Astrocyte of the cerebellum (primary cell): ENCODE data around the gene PEX3.

Source experiments
- DNase-seq: peaks from one replicate; pipeline ENCODE4 v3.0.0-alpha.2; 2011; ENCODE audit warnings: low read depth
- H3K4me3 ChIP-seq: 2 replicates; pipeline ENCODE4 v1.5.1; 2011; ENCODE audit warnings: mild to moderate bottlenecking, low read depth, low read length, moderate library complexity
- in situ Hi-C: cut with HindIII; loops from 2 replicates; pipeline ENCODE4 v1.10.0; 2017; ENCODE audit warnings: low sequenced_read_pairs
- TF ChIP-seq, protein P1 (sequence below): IDR thresholded peaks from 2 replicates; pipeline ENCODE4 v1.5.1; 2012; ENCODE audit warnings: low read length, low read depth, moderate library complexity, mild to moderate bottlenecking; ENCODE audit errors: missing control alignments

The PEX3 gene

DNA sequence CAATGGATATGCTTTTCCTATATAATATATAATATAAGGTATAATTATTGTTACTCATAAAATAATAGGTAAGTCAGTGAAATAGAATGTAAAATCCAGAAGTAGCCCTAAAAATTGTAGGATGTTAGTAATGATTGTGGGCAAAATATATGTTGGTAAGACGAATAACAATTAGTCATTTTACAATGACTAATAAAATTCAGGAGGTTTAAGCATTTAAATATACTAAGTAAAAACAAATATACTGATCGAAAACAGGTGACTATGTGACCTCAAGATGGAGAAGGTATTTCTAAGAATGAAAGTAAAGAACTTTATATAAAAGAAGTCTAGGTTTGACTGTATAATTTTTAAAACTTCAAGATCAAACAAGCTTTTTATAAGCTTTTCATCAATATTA lies 32.0 kb downstream of the PEX3 start:
- TF ChIP-seq, protein P1, sequence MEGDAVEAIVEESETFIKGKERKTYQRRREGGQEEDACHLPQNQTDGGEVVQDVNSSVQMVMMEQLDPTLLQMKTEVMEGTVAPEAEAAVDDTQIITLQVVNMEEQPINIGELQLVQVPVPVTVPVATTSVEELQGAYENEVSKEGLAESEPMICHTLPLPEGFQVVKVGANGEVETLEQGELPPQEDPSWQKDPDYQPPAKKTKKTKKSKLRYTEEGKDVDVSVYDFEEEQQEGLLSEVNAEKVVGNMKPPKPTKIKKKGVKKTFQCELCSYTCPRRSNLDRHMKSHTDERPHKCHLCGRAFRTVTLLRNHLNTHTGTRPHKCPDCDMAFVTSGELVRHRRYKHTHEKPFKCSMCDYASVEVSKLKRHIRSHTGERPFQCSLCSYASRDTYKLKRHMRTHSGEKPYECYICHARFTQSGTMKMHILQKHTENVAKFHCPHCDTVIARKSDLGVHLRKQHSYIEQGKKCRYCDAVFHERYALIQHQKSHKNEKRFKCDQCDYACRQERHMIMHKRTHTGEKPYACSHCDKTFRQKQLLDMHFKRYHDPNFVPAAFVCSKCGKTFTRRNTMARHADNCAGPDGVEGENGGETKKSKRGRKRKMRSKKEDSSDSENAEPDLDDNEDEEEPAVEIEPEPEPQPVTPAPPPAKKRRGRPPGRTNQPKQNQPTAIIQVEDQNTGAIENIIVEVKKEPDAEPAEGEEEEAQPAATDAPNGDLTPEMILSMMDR: no peak
- in situ Hi-C loops: no loop called here
- H3K4me3 ChIP-seq: no peak overlapping the region
- no peak for DNase-seq

DNA sequence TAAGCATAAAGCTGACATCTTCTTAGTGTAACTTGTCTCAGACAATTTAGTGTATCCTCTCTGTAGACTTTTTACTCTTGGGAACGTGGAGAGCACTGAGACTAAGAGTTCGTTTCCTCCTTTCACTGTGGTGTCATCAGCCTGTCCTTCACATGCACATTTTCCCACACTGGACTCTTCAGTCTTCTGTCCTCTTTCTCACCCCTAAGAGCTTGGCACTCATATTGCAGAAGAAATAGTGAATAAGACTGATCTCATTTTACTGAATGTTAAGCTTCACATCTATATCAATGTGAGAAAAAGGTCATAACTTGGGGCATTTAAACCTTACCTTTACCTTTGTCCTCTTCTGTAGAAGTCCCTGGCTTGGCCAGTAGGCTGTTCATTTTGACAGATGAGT lies 35.4 kb downstream of the PEX3 start:
- in situ Hi-C loops: no loop called here
- H3K4me3 ChIP-seq: no peak overlapping the region
- TF ChIP-seq, protein P1: no peak
- DNase-seq: no peak

DNA sequence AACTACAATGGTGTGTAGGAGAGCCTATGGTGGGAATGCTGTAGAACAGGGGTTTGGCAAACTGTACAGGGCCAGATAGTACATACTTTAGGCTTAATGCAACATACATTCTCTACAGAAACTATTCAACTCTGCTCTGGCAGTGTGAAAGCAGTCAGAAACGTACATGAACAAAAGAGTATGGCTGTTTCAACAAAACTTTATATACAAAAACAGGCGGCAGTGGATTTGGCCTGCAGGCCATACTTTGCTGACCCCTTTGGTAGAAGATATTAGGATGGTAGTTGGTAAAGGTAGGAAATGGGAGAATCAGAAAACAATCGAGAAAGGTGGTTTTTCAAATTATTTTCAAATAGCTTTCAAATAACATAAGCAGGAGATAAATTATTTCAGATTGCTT lies 36.1 kb downstream of the PEX3 start:
- in situ Hi-C loops: no loop called here
- TF ChIP-seq, protein P1: no peak
- no peak overlapping the region for H3K4me3 ChIP-seq
- DNase-seq: no peak

- in situ Hi-C loops: no loop called here
- H3K4me3 ChIP-seq: no peak overlapping the region
- TF ChIP-seq, protein P1: no peak
Observed at GRCh38 chr6:143490244-143490643, 39.6 kb downstream of the PEX3 start.

DNA sequence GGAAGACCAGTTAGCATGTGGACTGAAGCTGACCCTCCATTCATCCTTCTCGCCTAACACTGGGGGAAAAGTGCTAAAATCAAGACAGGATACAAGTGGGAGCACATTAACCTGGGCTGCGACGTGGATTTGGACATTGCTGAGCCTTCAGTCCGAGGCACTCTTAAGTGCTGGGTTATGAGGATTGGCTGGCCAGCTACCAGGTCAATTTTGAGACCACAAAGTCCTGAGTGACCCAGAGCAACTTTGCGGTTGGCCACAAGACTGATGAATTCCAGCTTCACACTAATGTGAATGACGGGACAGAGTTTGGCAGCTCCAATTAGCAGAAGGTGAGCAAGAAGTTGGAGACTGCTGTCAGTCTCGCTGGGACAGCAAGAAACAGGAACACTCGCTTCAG lies 40.2 kb downstream of the PEX3 start:
- in situ Hi-C loops: no loop called here
- no peak for DNase-seq
- TF ChIP-seq, protein P1: no peak
- no peak overlapping the region for H3K4me3 ChIP-seq

More at GRCh38 chr6:143490244-143490643, 39.6 kb downstream of the PEX3 start:
- DNase-seq: no peak

- DNase-seq: no peak
- no peak overlapping the region for H3K4me3 ChIP-seq
- in situ Hi-C loops: no loop called here
- TF ChIP-seq, protein P1: no peak
Observed at GRCh38 chr6:143496974-143497373, 46.4 kb downstream of the PEX3 start.

DNA sequence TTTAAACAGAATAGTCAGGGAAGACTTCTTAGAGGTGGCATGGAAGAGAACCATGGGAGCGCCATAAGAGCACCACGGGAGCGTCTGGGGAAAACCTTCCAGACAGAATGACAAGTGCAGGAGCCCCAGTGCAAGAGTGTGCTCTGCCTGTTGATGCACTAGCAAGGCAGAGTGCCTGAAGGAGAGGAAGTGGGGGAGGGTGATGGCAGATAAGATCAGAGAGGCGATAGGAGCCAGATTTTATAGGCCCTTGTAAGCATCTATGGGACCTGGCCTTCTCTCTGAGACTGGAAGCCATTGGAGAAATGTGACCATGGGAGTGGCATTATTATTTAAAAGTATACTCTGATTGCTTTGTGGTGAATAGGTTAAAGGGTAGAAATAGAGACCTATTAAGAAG lies 47.8 kb downstream of the PEX3 start:
- no peak overlapping the region for H3K4me3 ChIP-seq
- in situ Hi-C loops: no loop called here
- DNase-seq: no peak
- TF ChIP-seq, protein P1: no peak
